IPS DF 19.7 (cell line): ENCODE measurements around the gene PPP1CA.

Source experiments
- DNase-seq: peaks from one replicate; pipeline ENCODE4 v3.0.0-alpha.2; 2013; ENCODE audit warnings: low read depth, low spot score

Gene PPP1CA

DNA sequence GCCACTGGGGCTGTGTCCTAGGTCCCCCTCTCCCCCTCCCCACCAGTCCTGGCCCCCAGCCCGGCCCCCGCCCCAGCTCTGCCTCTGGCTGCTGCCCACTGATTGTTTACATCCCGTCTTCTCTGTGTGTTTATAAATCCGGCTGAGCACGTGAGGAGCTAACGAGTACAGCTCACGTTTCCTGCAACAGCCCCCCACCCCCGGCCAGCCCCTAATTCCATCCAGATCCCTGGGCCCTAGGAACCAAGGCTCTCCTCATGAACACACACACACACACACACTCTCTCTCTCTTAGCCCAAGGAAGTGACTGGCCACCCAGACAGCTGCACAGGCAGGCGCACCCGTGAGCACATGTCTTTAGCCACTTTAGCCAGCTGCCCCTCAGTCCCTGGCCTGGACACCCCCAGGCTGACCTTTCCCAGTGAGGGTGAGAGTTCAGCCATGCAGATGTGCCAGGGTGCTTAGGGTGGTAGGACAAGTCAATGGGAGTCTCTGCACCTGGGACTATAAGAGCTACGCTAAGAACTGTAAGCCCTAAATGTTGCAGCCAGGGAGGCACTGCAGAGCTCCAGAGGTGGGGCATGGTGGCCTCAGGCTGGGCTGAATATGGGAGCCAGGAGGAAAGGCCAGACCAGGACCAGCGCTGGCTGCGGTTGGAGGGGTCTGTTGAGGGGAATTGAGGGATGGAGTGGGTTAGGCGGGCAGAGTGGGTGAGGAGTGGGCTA is 31.1 kb downstream of the PPP1CA start:
- no peak for DNase-seq

DNA sequence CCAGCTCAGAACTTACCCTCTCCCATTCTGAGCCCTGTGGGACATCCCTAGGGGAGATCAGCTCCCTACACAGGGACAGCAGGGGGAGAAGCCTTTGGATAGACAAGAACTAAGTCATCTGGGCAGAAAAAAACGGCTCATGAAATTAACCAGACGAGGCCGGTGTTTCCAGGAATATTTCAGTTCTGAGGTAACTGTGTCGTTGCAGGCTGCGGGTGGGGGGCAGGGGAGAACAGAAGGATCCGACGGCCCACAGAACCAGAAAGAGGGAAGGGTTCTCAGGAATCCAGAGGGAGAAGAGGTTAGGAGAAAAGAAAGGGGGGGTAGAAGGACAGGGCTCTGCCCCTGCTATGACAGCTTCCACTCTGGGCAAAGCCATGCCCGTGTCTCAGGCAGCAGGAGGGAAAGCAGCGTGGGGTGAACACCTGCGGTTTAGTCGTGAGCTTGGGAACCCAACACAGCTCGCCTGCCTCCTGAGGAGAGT is 31.8 kb downstream of the PPP1CA start:
- no peak for DNase-seq

GRCh38 chr11:67369275-67369674 is 32.4 kb downstream of the PPP1CA start:
- DNase-seq = no peak

DNA sequence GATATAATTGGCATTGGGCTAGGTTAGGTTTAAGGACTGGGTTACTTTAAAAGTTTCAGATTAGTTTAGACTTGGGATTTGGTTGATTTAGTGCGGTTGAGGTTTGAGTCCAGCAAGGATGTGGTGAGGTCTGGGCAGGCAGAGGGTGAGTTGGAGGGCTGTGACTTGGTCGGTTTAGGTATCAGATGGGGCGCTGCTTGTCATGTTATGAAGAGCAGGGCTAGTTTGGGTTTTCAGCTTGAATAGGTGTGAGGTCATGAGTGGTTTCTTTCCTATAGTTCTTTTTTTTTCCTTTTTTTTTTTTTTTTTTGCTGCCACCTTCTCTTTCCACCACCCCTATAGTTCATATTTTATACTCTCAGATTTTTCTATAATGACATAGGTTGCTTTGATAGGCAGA is 33.0 kb downstream of the PPP1CA start:
- DNase-seq = no peak

DNA sequence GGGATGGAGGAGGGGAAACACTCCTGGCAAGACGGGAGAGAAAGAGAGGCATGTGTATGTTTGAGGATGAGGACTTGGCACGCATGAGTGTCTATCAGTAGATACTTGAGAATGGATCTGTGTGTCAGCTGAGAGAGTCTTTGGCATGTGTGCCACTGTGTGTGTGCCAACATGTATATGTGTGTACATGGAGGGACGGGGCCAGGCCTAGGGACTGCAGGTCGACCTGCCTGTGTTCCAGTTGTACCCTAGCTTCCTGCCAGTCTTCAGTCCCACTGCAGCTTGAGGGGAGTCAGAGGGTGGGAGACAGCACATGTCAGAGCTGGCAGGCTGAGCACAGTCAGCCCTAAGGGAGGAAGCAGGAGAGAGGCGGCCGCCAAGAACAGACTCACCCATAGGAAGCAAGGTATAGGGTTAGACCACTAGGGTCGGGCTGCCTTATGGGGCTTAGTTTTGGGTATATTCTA is 33.9 kb downstream of the PPP1CA start:
- no peak for DNase-seq

DNA sequence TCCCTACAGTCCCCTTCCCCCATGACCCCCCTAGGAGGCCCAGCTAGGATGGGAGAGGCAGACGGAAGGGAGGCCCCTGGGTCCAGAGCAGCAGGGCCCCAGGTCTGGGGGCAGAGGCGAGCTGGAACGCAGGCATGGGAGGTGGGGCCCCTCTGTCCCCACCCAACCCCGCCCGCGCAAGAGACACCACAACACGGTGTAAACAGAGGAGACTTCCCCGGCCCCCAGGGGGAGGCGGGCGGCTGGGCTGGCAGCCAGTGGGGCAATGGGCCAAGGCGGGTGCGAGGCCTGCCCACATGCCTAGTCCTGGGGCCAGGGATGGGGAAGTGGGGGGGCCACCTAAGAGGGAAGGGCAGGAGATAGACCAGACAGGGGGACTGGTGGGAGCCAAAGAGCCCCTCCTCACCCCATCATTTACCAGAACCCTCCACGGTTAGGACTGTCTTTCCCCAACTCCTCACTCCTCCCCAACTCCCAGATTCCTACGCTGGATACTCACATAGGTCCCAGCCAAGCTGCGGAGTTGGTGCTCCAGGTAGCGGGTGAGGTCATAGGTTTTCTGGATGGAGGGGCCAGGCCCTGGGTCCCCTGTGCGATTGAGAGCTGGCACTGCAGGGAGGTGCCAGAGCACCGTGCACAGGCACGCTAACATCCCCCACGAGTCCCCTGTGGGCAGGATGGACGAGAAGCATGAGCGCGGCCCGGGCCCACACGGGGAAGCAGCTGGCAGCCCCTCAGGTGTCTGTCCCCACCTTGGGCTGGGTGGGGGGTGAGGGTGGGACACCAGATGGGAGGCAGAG is 34.5 kb downstream of the PPP1CA start:
- no peak for DNase-seq

GRCh38 chr11:67366546-67366945 is 35.1 kb downstream of the PPP1CA start:
- no peak for DNase-seq

DNA sequence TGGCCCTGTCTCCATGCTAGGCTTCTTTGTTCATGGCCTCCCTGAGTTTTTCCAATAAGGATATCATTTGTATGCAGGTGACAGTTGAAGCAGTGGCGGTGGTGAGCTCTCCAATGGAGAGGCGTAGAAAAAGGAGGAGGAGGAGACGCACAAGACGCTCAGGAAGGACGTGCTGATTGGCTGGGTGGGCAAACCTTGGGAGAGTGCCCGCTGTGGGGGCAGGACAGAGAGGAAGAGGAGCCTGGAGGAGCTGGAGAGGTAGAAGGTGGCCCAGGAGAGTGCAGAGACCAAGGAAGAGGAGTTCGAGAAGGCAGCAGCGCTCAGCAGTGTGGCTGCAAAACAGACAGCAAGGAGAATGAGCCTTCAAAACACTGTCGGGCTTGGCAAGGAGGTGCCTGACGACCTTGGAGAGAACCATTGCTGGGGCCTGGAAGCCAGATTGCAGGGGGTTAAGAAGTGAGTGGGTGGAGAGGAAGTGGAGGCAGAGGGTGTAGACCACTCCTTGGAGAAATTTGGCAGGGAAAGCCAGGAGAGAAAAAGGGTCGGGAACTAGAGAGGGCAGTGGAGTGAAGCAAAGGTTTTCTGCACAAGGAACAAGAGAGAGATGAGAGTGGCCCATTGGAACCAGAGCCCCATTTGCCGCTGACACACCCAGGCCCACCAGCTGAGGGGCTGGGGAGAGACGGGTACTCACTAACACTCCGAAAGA is 35.8 kb downstream of the PPP1CA start:
- no peak for DNase-seq

DNA sequence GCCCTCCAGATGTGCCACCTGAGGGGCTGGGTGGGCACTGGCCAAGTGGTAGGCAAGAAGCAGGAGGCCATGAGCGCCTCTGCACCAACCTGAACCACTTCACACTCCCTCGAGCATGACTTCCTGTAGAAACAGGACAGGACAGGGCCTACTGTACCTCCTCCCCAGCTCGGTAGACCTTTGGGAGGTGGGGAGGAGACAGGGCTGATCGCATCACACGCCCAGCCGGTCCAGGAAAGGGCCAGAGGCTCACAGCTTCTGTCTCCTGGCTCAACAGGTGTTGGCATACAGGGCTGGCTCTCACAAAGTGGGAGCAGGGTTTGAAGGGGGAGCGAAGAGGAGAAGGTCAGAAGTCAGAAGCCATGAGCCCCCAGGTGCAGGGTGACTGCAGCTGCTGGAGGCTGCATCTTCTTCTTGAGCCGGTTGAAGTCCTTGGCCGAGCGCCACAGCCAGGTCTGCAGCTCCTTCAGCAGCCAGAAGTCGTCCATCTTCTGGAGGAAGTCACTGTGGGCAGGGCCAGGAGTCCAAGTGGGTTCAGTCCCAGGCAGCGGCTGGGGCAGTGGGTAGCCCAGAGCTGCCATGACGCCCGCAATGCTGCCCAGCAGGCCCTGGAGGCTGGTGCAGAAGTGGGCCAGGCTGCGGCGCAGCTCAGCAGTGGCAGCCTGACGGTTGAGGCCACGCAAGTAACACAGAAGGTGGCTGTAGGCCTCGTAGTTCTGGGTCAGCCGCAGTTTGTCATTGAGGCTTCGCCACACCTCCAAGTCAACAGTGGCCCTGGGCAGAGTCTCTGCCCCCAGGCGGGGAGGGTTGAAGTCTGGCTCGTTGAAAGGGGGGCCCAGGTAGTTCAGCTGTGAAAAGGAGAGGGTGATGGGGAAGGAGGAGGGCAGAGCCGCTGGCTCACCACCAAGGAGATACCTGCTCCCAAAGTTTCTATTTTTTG is 36.6 kb downstream of the PPP1CA start:
- DNase-seq = no peak

GRCh38 chr11:67364169-67364568 is 37.5 kb downstream of the PPP1CA start:
- DNase-seq = no peak

- no peak for DNase-seq
Observed at GRCh38 chr11:67357831-67358670, 43.6 kb downstream of the PPP1CA start.

DNA sequence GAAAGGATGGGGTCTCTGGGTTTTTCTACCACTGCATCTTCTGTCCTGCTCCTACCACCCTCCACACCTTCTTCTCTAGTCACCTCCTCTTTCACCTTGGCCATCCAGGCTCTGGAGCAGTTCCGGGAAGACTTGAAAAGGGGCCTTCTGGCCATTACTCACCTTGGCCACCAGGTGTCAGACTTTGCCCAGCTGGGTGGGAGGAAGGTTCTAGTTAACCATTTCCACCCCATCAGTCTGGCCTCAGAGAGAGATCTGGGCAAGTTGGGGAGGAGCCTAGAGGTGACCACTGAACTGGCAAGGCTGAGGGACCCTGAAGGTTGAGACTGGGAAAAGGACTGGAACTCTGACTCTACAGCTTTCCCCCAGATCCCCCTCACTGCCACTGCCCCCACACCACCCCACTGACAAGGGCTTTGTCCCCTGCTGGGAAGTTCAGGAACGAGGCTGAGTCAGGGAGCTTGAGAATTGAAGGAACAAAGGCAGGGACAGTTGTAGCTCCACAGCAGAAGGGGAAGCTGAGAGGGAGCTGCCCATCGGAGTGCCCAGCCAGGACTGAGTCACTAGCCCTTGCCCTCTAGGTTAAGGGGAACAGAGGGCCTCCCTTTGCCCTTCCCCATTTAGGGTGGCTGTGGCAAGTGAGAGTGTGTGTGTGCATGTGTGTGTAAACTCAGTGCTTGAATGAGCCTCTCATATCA is 44.6 kb downstream of the PPP1CA start:
- peak; percentile 70 for DNase-seq

- DNase-seq = no peak
Observed at GRCh38 chr11:67356387-67356863, 45.2 kb downstream of the PPP1CA start.

DNA sequence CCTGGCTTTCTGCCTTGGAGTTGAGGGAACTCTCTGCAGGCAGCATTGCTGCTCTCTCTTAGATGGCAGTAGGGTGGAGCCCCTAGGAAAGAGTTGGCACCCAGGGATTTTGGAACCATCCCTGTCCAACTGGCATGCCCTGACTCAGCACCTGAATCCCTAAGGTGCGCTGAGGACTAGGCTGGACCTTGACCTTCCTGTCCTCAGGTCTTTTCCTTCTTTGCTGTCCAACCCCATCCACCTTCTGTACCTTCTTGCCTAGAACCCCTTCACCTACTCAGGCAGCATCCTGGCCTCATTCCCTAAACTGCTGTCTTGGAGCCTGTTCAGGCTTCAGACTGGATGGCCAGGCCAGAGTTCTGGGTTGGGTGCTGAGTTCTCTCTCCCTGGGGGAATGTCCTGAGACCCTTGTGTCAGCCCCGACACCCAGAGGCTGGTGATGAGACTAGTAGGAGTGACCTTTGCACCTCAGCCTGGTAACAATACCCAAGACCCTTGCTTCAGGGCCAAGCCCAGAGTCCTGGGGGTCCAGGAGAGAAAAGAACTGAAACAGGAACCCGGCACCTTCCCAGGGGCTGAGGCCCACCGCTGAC is 45.8 kb downstream of the PPP1CA start:
- no peak for DNase-seq

GRCh38 chr11:67355023-67355793 is 46.5 kb downstream of the PPP1CA start:
- DNase-seq = no peak

DNA sequence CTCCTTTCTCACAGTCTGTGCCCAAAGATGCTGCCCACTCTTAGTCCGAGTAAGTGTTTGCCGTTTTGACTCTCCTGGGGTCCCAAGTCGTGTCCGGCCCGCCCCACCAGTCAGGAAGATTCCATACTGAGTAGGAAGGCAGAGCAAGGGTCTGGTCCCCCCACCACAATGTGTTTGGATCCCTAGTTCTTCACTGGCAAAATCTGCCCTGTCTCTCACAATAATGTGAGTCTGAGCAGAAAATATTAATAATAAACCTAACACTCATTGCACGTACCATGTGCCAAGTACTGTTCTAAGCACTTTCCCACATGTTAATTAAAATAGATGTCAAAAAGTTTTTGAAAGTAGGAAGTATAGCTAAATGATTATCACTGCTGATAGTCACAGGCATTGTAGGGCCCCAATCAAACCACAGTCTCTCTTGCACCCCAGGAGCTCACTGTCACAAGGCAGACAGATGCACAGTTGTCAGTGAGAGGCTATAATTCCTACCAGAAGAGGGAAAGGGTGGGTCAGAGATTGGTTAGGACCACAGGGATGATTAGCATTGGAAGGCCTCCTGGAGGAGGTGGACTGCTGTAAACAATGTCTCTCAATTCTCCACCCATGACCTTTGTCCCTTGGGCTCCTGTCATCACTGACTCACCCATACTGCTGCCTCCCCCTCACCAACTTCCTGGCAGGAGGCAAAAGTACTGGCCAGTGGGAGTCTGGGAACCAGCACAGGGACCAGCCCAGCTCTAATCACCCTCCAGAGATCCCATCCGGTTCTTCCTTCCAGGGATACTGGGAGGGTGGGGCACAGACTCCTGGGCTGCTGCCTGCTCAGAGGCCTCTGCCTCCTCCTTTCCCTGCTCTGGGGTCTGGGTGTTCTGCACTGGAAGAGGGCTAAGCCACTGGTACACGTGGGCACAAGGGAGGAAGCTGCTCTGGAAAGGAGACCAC is 47.3 kb downstream of the PPP1CA start:
- DNase-seq = no peak
